Endometrial microvascular endothelial cells (primary cell): ENCODE measurements around the gene HARS1. TPM values are rescaled to one million over a fixed set of nuclear protein-coding genes. Genes with fewer than 3 reads are reported as not detected.
"Not testable (repeated sequence)": the region's sequence is repeated elsewhere in the genome, so short reads cannot be mapped to it uniquely, and the experiment has no call there.

Experiments used
- in situ Hi-C: cut with HindIII; loops from 2 replicates; pipeline ENCODE4 v1.10.0; 2017; ENCODE audit warnings: low sequenced_read_pairs, low pct_unique_long_range_greater_than_20kb; ENCODE audit errors: inconsistent ontology term
- total RNA-seq: library from RNA; depleted of rRNA; stranded (reverse); fragments of >200 nt; gene quantifications from one replicate; pipeline ENCODE4 v1.2.3, GENCODE V29; 2015; ENCODE audit errors: inconsistent ontology term

The HARS1 gene
- total RNA-seq, result 118 TPM

DNA sequence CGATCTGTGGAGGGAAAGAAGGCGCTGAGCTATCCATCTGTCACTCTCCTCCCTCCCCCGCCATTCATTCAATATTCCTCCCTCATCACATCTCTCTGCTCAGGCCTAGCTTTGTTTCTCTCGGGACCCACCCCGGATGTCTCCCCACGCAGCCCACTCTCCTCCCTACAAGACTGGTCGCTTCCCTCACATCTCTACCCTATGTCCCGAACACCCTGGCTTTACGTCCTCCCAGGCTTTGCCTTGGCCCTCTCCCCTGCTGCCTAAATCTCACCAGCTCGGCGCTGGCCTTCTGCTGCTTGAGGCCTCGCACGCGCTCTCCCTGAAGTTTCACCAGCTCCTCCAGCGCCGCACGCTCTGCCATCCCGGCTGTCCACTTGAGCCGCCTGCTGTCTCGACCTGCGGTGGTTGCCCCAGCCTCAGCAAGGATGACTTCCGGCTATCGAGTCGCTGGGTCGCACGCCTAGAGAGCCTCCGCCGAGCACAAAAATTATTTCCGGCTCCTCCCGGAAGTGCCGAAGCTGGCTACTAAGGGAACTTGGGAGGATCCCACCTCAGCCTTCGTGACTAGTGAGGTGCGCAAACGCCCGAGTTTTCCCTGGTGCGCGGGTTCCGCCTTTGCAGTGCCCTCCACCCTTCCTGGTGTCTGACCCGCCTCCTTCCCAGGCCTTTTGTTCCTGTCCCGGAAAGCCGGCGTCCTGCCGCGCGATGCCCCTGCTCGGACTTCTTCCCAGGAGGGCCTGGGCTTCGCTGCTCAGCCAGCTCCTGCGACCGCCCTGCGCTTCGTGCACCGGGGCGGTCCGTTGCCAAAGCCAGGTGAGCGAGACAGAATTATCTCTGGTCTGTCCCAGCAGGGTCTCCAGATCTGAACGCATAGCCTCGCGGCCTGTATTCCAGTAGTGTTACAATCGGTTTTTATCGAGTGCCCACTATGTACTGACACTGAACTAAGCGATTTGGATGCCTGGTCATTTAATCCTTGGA lies at the start of gene HARS1, which contains the start of gene HARS2:
Gene HARS1, minus strand, starts transcription at position 430 of the 984 bp plus-strand sequence. Its CDS starts 66 bp downstream, at position 364.
Gene HARS2, plus strand, starts transcription at position 515 of the 984 bp plus-strand sequence. Its CDS starts 194 bp downstream, at position 709.
- in situ Hi-C loops, result no loop called here

DNA sequence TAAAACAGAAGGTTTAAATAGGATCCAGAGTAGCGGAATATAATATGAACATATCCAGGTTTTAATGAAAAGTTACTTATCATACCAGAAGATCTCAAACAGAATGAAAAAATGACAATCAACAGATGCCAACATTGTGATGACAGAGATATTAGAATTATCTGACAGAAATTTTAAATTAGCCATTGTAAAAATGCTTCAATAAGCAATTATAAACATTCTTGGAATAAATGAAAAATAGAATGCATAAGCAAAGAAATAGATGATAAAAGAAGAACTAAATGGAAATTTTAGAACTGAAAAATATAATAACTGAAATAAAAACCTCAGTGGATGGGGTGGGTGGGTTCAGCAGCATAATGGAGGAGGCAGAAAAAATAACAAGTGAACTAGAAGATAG lies 46.3 kb upstream of the HARS1 start:
- in situ Hi-C loops, result no loop called here

- in situ Hi-C loops, result no loop called here
Measured at GRCh38 chr5:140734354-140734753, 43.2 kb upstream of the HARS1 start.

GRCh38 chr5:140733098-140733497 lies 41.9 kb upstream of the HARS1 start:
- in situ Hi-C loops, result no loop called here

DNA sequence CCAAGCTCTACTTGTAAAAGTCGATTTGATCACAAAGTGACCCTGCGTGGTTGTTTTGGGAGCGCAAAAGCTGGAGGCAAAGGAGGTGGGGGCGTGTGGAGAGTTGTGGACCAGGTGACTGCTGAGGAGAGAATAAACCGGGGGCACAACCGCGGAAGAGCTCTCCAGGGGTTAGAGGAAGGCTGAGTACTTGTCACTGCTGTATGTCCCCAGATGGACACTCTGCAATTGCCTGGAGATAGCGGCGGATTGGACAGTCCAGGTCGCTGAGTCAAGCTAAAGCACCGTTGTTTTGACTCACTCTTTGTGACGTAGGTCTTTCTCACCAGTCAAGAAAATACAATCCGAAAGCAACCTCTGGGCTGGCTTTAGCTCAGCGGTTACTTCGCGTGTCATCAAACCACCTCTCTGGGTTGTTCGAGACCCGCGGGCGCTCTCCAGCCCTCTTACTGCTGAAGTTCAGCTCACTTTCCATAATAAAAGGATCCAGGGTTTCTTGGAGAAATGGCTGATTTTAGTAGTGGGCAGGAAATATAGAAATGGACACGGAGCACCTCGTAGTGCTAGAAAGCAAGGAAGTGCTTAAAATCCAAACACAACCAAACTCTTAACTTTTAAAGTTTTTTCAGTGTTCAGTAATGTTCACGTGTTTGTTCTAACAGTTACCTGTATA lies 34.8 kb upstream of the HARS1 start:
- in situ Hi-C loops, result no loop called here

- in situ Hi-C loops, result not testable (repeated sequence)
Measured at GRCh38 chr5:140721395-140721794, 30.2 kb upstream of the HARS1 start.

DNA sequence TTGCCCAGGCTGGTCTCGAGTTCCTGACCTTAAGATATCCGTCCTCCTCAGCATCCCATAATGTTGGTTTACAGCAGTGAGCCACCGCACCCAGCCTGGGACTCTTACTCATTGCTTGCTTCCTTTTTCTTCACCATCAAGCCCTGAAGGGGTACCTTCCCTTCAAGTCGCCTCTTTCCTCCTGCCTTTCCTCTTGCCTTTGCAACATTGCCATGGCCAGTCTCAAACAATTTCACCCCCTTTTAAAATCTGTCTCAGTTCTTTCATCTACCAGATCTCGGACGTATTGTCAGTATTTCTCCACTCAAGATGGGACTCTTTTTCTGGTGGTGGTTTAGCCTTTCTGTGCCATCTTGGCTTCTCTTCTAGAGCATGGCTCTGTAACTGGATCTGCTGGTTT lies 29.6 kb upstream of the HARS1 start:
- in situ Hi-C loops, result not testable (repeated sequence)

GRCh38 chr5:140718266-140718592 lies 27.1 kb upstream of the HARS1 start:
- in situ Hi-C loops, result no loop called here

DNA sequence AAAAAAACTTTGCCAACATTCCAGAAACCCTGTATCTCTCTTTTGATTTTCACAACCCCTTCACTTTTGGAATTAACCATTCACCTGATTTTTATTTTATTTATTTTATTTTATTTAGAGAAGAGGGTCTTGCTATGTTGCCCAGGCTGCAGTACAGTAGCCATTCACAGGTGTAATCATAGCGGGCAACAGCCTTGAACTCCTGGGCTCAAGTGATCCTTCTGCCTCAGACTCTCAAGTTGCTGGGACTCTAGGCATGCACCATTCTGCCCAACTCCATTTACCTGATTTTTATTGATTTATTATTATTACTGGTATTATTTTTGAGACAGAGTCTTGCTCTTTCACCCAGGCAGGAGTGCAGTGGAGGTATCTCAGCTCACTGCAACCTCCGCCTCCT lies 25.1 kb upstream of the HARS1 start:
- in situ Hi-C loops, result not testable (repeated sequence)

GRCh38 chr5:140713562-140714094 lies 22.5 kb upstream of the HARS1 start:
- in situ Hi-C loops, result no loop called here

- in situ Hi-C loops, result no loop called here
Measured at GRCh38 chr5:140711794-140712193, 20.6 kb upstream of the HARS1 start.

- in situ Hi-C loops, result no loop called here
Measured at GRCh38 chr5:140710899-140711552, 19.9 kb upstream of the HARS1 start.

GRCh38 chr5:140708787-140709186 lies 17.6 kb upstream of the HARS1 start:
- in situ Hi-C loops, result not testable (repeated sequence)

GRCh38 chr5:140707812-140708211 lies 16.6 kb upstream of the HARS1 start:
- in situ Hi-C loops, result no loop called here

GRCh38 chr5:140700177-140701144 lies 9.3 kb upstream of the HARS1 start, which contains the start of gene ZMAT2:
Gene ZMAT2, plus strand, starts transcription at chr5:140700447. Its CDS starts 14 bp downstream, at chr5:140700461.
- in situ Hi-C loops, result no loop called here

GRCh38 chr5:140696891-140697492 lies 5.8 kb upstream of the HARS1 start:
- in situ Hi-C loops, result no loop called here

DNA sequence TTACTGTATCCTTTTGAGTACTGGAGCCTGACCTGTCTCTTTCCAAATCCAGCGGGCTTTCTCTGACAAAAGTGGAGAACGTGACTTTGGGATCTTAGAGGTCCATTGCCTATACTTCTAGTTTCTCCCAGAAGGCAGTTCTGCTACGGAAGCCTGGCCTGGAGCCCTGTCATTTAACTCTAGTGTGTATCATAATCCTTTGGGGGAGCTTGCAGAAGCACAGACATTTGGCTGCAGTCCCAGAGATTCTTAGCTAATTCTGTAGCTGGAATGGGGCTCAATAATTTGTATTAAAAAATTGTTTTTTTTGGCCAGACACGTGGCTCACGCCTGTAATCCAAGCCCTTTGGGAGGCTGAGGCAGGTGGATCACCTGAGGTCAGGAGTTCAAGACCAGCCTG lies 3.1 kb upstream of the HARS1 start:
- in situ Hi-C loops, result no loop called here
